Hepatocyte (in vitro differentiated cells): ENCODE measurements around the gene METTL13. TPM values are rescaled to one million over a fixed set of nuclear protein-coding genes. Genes with fewer than 3 reads are reported as not detected.

ENCODE experiments used
- DNase-seq: peaks from one replicate; pipeline ENCODE4 v3.0.0-alpha.2; 2016; ENCODE audit warnings: low spot score
- H2AFZ ChIP-seq: fragments of 200-600 bp; sonication (generic); 2 replicates; pipeline ENCODE4 v1.6.0; 2016; ENCODE audit warnings: antibody characterized with exemption, mild to moderate bottlenecking
- H3K27ac ChIP-seq: fragments of 200-600 bp; sonication (generic); 2 replicates; pipeline ENCODE4 v1.5.1; 2016; ENCODE audit warnings: mild to moderate bottlenecking
- H3K27me3 ChIP-seq: fragments of 200-600 bp; sonication (generic); 2 replicates; pipeline ENCODE4 v1.6.1; 2016
- H3K36me3 ChIP-seq: fragments of 200-600 bp; sonication (generic); replicated peaks from 2 replicates; pipeline ENCODE4 v1.5.1; 2016; ENCODE audit warnings: low read depth; ENCODE audit not compliant: insufficient read depth
- H3K4me1 ChIP-seq: fragments of 200-600 bp; sonication (generic); 2 replicates; pipeline ENCODE4 v1.5.1; 2016; ENCODE audit warnings: mild to moderate bottlenecking, moderate library complexity; ENCODE audit not compliant: insufficient read depth
- H3K4me2 ChIP-seq: fragments of 200-600 bp; sonication (generic); 2 replicates; pipeline ENCODE4 v1.6.0; 2016
- H3K4me3 ChIP-seq: fragments of 200-600 bp; sonication (generic); 2 replicates; pipeline ENCODE4 v1.5.1; 2016; ENCODE audit warnings: mild to moderate bottlenecking
- H3K79me2 ChIP-seq: fragments of 200-600 bp; sonication (generic); 2 replicates; pipeline ENCODE4 v1.6.0; 2017; ENCODE audit warnings: mild to moderate bottlenecking
- H3K9me2 ChIP-seq: fragments of 200-600 bp; sonication (generic); replicated peaks from 2 replicates; pipeline ENCODE4 v1.6.0; 2017; ENCODE audit warnings: mild to moderate bottlenecking; ENCODE audit not compliant: insufficient read depth
- H3K9me3 ChIP-seq: fragments of 200-600 bp; sonication (generic); 2 replicates; pipeline ENCODE4 v1.5.1; 2016; ENCODE audit warnings: low read depth, mild to moderate bottlenecking
- H4K20me1 ChIP-seq: fragments of 200-600 bp; sonication (generic); 2 replicates; pipeline ENCODE4 v1.6.0; 2016; ENCODE audit warnings: mild to moderate bottlenecking; ENCODE audit not compliant: insufficient read depth, poor library complexity, severe bottlenecking
- CTCF ChIP-seq: fragments of 200-600 bp; sonication (generic); IDR thresholded peaks from 2 replicates; pipeline ENCODE4 v1.5.1; 2016; ENCODE audit warnings: antibody characterized with exemption, mild to moderate bottlenecking; ENCODE audit not compliant: poor library complexity
- EZH2 ChIP-seq: fragments of 200-600 bp; sonication (generic); IDR thresholded peaks from 2 replicates; pipeline ENCODE4 v1.6.1; 2016; ENCODE audit warnings: antibody characterized with exemption, mild to moderate bottlenecking, borderline replicate concordance
- EZH2phosphoT487 ChIP-seq: fragments of 200-600 bp; sonication (generic); IDR thresholded peaks from one replicate; pipeline ENCODE4 v1.6.1; 2018; ENCODE audit warnings: antibody characterized with exemption, mild to moderate bottlenecking, low read depth, moderate library complexity; ENCODE audit not compliant: unreplicated experiment, severe bottlenecking
- WGBS: methylation state at CpG from one replicate; pipeline ENCODE4 v1.1.6; 2016; ENCODE audit warnings: low lambda C conversion rate; ENCODE audit errors: missing lambda C conversion rate; 5-methylcytosine and 5-hydroxymethylcytosine counted together
- polyA plus RNA-seq: library from polyadenylated mRNA; unstranded; fragments of >200 nt; fragmentation: Nextera tagmentation; extraction: Ambion mirVana; gene quantifications from 2 replicates; pipeline ENCODE4 v1.2.1, GENCODE V29; 2016
- total RNA-seq: library from RNA; depleted of rRNA; stranded (reverse); fragments of >200 nt; gene quantifications from 2 replicates; pipeline ENCODE4 v1.2.3, GENCODE V29; 2014

The METTL13 gene
- total and polyA plus RNA-seq, 2 experiments from 2014 or later: 19.5 to 24.4 TPM

GRCh38 chr1:171807556-171807955 is 26.1 kb downstream of the METTL13 start:
- Histone ChIP-seq H4K20me1 (no peaks in the 10 kb centered on the region), H3K79me2 (no peaks in the 10 kb centered on the region)
- 80% methylated on average over 4 of the region's 4 CpGs for WGBS

GRCh38 chr1:171809834-171810233 is 28.4 kb downstream of the METTL13 start:
- Histone ChIP-seq H3K27me3 (no peaks in the 10 kb centered on the region), H3K36me3 (no peaks in the 10 kb centered on the region), H3K4me2 (no peak overlapping the region), H3K4me1 (no peaks in the 10 kb centered on the region), H3K79me2 (no peaks in the 10 kb centered on the region), H3K9me3 (no peaks in the 10 kb centered on the region), H2AFZ (no peak overlapping the region), H4K20me1 (no peaks in the 10 kb centered on the region), H3K4me3 (no peak overlapping the region), H3K27ac (no peak overlapping the region), H3K9me2 (no peaks in the 10 kb centered on the region)
- DNase-seq: no peak
- TF ChIP-seq EZH2 (no peak), EZH2phosphoT487 (no peak), CTCF (no peak)
- whole genome bisulfite sequencing: 72% methylated on average over 2 of the region's 2 CpGs

More at GRCh38 chr1:171807556-171807955, 26.1 kb downstream of the METTL13 start:
- no peak overlapping the region for H3K27ac ChIP-seq
- no peaks in the 10 kb centered on the region for H3K27me3 ChIP-seq
- H3K9me2 ChIP-seq: no peaks in the 10 kb centered on the region
- H3K4me3 ChIP-seq: no peak overlapping the region
- H3K36me3 ChIP-seq: no peaks in the 10 kb centered on the region
- no peaks in the 10 kb centered on the region for H3K4me1 ChIP-seq
- H3K4me2 ChIP-seq: no peak overlapping the region
- no peak overlapping the region for H2AFZ ChIP-seq
- no peak for DNase-seq
- TF ChIP-seq EZH2phosphoT487 (no peak), EZH2 (no peak), CTCF (no peak)
- no peaks in the 10 kb centered on the region for H3K9me3 ChIP-seq

GRCh38 chr1:171811672-171812071 is 30.2 kb downstream of the METTL13 start:
- TF ChIP-seq EZH2phosphoT487: no peak
- no peak for TF ChIP-seq CTCF
- Histone ChIP-seq H3K27ac (no peak overlapping the region), H3K4me3 (no peak overlapping the region), H4K20me1 (no peaks in the 10 kb centered on the region), H3K4me1 (no peaks in the 10 kb centered on the region), H3K9me3 (no peaks in the 10 kb centered on the region), H3K27me3 (no peaks in the 10 kb centered on the region), H3K36me3 (no peaks in the 10 kb centered on the region), H3K79me2 (no peaks in the 10 kb centered on the region), H2AFZ (no peak overlapping the region), H3K4me2 (no peak overlapping the region), H3K9me2 (no peaks in the 10 kb centered on the region)
- no peak for DNase-seq

- no peak overlapping the region for H3K27ac ChIP-seq
- no peak overlapping the region for H2AFZ ChIP-seq
- no peaks in the 10 kb centered on the region for H3K9me2 ChIP-seq
- no peak for DNase-seq
- no peaks in the 10 kb centered on the region for H3K79me2 ChIP-seq
- H3K4me2 ChIP-seq: no peak overlapping the region
- no peaks in the 10 kb centered on the region for H4K20me1 ChIP-seq
- 95% methylated on average over 2 of the region's 2 CpGs for WGBS
- no peaks in the 10 kb centered on the region for H3K4me1 ChIP-seq
- no peaks in the 10 kb centered on the region for H3K27me3 ChIP-seq
- no peaks in the 10 kb centered on the region for H3K9me3 ChIP-seq
- TF ChIP-seq EZH2 (no peak), CTCF (no peak), EZH2phosphoT487 (no peak)
- H3K36me3 ChIP-seq: no peaks in the 10 kb centered on the region
- H3K4me3 ChIP-seq: no peak overlapping the region
Observed at GRCh38 chr1:171814692-171815091, 33.2 kb downstream of the METTL13 start.
